GM20000 (cell line): ENCODE measurements around the gene SPIN2B.
"Not testable (repeated sequence)": the region's sequence is repeated elsewhere in the genome, so short reads cannot be mapped to it uniquely, and the experiment has no call there.

Source experiments
- DNase-seq: peaks from one replicate; pipeline ENCODE4 v3.0.0; 2012; ENCODE audit warnings: low spot score
- CTCF ChIP-seq: IDR thresholded peaks from 2 replicates; pipeline ENCODE4 v1.5.1; 2012; ENCODE audit warnings: mild to moderate bottlenecking, control low read depth; ENCODE audit errors: extremely low read depth, missing control alignments

Gene SPIN2B

DNA sequence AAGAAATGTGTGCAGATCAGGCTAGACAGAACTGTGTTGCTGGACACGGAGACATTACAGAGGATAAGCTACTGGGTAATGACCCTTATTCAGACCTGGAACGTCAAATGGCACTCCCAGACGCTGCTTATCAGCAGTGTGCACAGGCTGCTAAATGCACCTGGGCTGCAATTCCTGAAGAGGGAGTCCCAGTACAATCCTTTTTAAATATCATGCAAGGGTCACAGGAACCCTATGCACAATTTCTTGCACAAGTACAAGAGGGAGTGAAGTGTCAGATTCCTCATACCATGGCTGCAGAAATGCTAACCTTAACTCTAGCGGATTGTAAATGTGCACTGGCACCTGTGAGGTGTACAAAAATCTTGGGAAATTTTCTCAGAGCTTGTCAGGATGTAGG is 16.9 kb downstream of the SPIN2B start:
- DNase-seq: no peak

GRCh38 chrX:57103489-57103888 is 17.9 kb downstream of the SPIN2B start:
- no peak for TF ChIP-seq CTCF
- DNase-seq: no peak

More for the DNA sequence above, 16.9 kb downstream of the SPIN2B start:
- no peak for TF ChIP-seq CTCF

GRCh38 chrX:57102918-57103317 is 18.4 kb downstream of the SPIN2B start:
- DNase-seq: not testable (repeated sequence)

DNA sequence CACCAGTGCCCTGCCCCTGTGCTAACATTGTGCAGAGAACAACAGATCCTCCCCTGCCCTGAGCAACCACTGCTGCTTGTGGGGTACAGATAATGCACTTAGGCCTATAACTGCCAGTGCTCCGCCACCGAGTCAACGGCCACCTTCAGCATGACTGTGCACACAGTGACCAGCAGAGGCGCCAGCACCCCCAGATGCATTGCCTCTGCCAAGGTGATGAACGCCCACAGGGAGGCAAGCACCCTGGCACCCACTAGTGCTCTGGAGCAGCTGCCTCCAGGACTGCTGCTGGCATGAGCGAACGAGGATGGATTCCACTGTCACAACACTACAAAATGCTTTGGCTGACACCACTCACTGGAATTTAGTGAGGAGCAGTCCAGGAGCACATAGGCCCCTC is 38.2 kb downstream of the SPIN2B start:
- DNase-seq: no peak
- no peak for TF ChIP-seq CTCF

- no peak for TF ChIP-seq CTCF
- no peak for DNase-seq
Observed at GRCh38 chrX:57074458-57074857, 46.9 kb downstream of the SPIN2B start.

DNA sequence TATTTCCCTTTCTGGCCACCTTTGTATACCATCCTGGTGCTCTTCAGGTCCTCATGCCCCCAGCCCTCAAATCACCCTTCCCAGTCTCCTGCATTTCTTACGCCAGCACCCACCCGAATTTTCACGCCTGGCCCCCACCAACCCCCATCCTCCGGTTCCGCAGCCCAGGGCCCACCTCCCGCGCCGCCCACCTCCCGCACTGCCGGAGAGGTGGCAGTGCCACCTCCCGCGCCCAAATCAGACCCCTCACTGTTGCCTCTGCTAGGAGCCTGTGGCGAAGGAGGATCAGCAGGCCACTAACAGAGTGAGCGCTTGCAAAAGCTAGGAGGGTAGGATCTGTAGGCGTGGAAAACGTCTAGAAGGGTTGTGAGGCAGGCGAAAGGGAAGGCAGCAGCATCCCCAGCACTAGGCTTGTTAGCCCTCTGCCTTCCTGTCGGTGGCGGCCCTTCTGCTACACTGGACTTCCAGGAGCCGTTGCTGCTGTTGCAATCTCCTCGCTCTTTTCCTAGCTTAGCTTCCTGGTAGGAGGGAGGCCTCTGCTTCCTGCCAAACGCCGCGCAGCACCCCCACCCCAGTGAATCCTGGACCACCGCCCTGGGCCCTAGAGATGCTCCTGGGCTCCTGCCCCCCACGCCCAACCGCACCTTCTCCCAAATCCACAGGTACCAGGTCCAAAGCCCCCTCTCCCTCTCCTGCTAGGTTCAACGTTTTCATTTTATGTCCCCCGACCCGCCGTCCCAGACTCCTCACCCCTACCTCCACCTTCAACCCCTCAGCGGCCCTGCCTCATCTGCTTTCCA is 51.0 kb downstream of the SPIN2B start:
- DNase-seq: no peak
- TF ChIP-seq CTCF: no peak
